ENCODE results near the gene HOXC4. TPM values are rescaled to one million over a fixed set of nuclear protein-coding genes. Genes with fewer than 3 reads are reported as not detected.
"Not testable (repeated sequence)": the region's sequence is repeated elsewhere in the genome, so short reads cannot be mapped to it uniquely, and the experiment has no call there.

Gene HOXC4
- total and polyA plus RNA-seq, 2 donors (not counting 1 experiment from before 2014, with no cell fraction given), result 0.17 TPM

- DNase-seq (ENCODE audit: low read depth in 2 of 2); H3K9ac ChIP-seq (ENCODE audit: insufficient read depth, low read length); H3K9me3 ChIP-seq (ENCODE audit: control insufficient read depth, insufficient read depth, low read depth, low read length); H3K79me2 ChIP-seq (ENCODE audit: control insufficient read depth, insufficient read depth, low read length); H2AFZ ChIP-seq (ENCODE audit: low read length); H3K4me2 ChIP-seq (ENCODE audit: extremely low read depth, insufficient read depth, low read length); H3K36me3 ChIP-seq (ENCODE audit: control insufficient read depth, insufficient read depth, low read length); H4K20me1 ChIP-seq (ENCODE audit: control insufficient read depth, extremely low read depth, insufficient read depth, low read length); H3K27me3 ChIP-seq (ENCODE audit: control insufficient read depth, insufficient read depth, low read length); H3K4me3 ChIP-seq (replicated peaks in 1 of 4; ENCODE audit: control extremely low read depth in 1 of 4, insufficient read depth in 1 of 4, low read depth in 3 of 4, low read length in 4 of 4); H3K4me1 ChIP-seq (ENCODE audit: control insufficient read depth, extremely low read depth, insufficient read depth, low read length); H3K27ac ChIP-seq (ENCODE audit: insufficient read depth, low read length): not testable (repeated sequence)
These were observed 35.8 kb downstream of the HOXC4 start for GRCh38 chr12:54089465-54089864.

DNA sequence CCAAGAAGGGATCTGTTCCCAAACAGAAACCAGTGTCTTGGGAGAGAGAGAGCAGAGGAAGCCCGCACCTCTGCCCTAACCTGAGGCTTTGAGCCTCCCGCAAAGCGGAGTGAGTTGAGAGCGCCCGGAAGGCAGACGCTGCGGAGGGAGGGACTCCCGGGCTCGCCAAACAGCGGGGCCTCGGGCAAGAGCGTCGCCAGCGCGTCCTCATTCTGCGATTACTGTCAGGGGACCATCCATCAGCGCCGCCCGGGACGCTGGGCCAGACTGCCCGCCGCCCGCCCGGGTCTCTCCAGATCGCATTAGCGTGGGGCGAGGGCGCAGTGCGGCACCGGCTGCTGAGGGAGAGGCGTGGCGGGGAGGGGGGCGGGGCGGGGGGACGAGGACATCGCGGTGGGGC, 36.7 kb downstream of the HOXC4 start:
- H3K4me3 ChIP-seq (replicated peaks in 1 of 4; ENCODE audit: control extremely low read depth in 1 of 4, insufficient read depth in 1 of 4, low read depth in 3 of 4, low read length in 4 of 4); H3K9ac ChIP-seq (ENCODE audit: insufficient read depth, low read length); H3K4me2 ChIP-seq (ENCODE audit: extremely low read depth, insufficient read depth, low read length); H3K27ac ChIP-seq (ENCODE audit: insufficient read depth, low read length); H4K20me1 ChIP-seq (ENCODE audit: control insufficient read depth, extremely low read depth, insufficient read depth, low read length); H3K36me3 ChIP-seq (ENCODE audit: control insufficient read depth, insufficient read depth, low read length); H3K79me2 ChIP-seq (ENCODE audit: control insufficient read depth, insufficient read depth, low read length); H3K9me3 ChIP-seq (ENCODE audit: control insufficient read depth, insufficient read depth, low read depth, low read length); DNase-seq (ENCODE audit: low read depth in 2 of 2); H2AFZ ChIP-seq (ENCODE audit: low read length); H3K27me3 ChIP-seq (ENCODE audit: control insufficient read depth, insufficient read depth, low read length); H3K4me1 ChIP-seq (ENCODE audit: control insufficient read depth, extremely low read depth, insufficient read depth, low read length): not testable (repeated sequence)

- H4K20me1 ChIP-seq (ENCODE audit: control insufficient read depth, extremely low read depth, insufficient read depth, low read length); H3K9me3 ChIP-seq (ENCODE audit: control insufficient read depth, insufficient read depth, low read depth, low read length); H3K4me3 ChIP-seq (replicated peaks in 1 of 4; ENCODE audit: control extremely low read depth in 1 of 4, insufficient read depth in 1 of 4, low read depth in 3 of 4, low read length in 4 of 4); H3K27me3 ChIP-seq (ENCODE audit: control insufficient read depth, insufficient read depth, low read length); H3K36me3 ChIP-seq (ENCODE audit: control insufficient read depth, insufficient read depth, low read length); H2AFZ ChIP-seq (ENCODE audit: low read length); H3K4me1 ChIP-seq (ENCODE audit: control insufficient read depth, extremely low read depth, insufficient read depth, low read length); DNase-seq (ENCODE audit: low read depth in 2 of 2); H3K9ac ChIP-seq (ENCODE audit: insufficient read depth, low read length); H3K4me2 ChIP-seq (ENCODE audit: extremely low read depth, insufficient read depth, low read length); H3K79me2 ChIP-seq (ENCODE audit: control insufficient read depth, insufficient read depth, low read length); H3K27ac ChIP-seq (ENCODE audit: insufficient read depth, low read length): not testable (repeated sequence)
These were observed 39.3 kb downstream of the HOXC4 start for GRCh38 chr12:54092943-54093342.

DNA sequence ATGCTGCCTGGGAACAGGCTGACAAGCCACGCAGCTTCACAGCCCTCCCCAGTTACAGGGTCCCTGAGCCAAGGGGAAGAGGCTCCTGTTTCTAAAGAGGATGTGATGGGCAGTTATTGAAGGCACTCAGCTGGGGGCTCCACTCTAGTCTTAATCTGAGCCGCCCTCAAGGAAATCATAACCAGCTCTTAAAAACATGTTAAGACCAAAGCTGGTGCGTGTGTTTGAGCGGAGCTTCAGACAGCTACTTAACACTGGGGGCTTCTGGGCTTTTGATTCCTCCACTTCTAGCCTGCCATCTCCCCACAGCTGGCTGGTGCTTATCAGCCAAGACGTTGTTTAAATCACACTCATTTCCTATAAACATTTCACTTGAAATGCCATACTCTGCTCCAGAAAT, 42.3 kb downstream of the HOXC4 start:
- not testable (repeated sequence) for H3K4me1 ChIP-seq (ENCODE audit: control insufficient read depth, extremely low read depth, insufficient read depth, low read length); H3K27ac ChIP-seq (ENCODE audit: insufficient read depth, low read length); H3K4me3 ChIP-seq (replicated peaks in 1 of 4; ENCODE audit: control extremely low read depth in 1 of 4, insufficient read depth in 1 of 4, low read depth in 3 of 4, low read length in 4 of 4); H3K4me2 ChIP-seq (ENCODE audit: extremely low read depth, insufficient read depth, low read length); H2AFZ ChIP-seq (ENCODE audit: low read length); H3K9ac ChIP-seq (ENCODE audit: insufficient read depth, low read length); H3K9me3 ChIP-seq (ENCODE audit: control insufficient read depth, insufficient read depth, low read depth, low read length); H3K79me2 ChIP-seq (ENCODE audit: control insufficient read depth, insufficient read depth, low read length); H4K20me1 ChIP-seq (ENCODE audit: control insufficient read depth, extremely low read depth, insufficient read depth, low read length); H3K36me3 ChIP-seq (ENCODE audit: control insufficient read depth, insufficient read depth, low read length); H3K27me3 ChIP-seq (ENCODE audit: control insufficient read depth, insufficient read depth, low read length); DNase-seq (ENCODE audit: low read depth in 2 of 2)

- not testable (repeated sequence) for H4K20me1 ChIP-seq (ENCODE audit: control insufficient read depth, extremely low read depth, insufficient read depth, low read length); H3K9ac ChIP-seq (ENCODE audit: insufficient read depth, low read length); H3K27me3 ChIP-seq (ENCODE audit: control insufficient read depth, insufficient read depth, low read length); H3K9me3 ChIP-seq (ENCODE audit: control insufficient read depth, insufficient read depth, low read depth, low read length); H3K27ac ChIP-seq (ENCODE audit: insufficient read depth, low read length); H3K36me3 ChIP-seq (ENCODE audit: control insufficient read depth, insufficient read depth, low read length); H3K4me2 ChIP-seq (ENCODE audit: extremely low read depth, insufficient read depth, low read length); H3K4me3 ChIP-seq (replicated peaks in 1 of 4; ENCODE audit: control extremely low read depth in 1 of 4, insufficient read depth in 1 of 4, low read depth in 3 of 4, low read length in 4 of 4); H3K79me2 ChIP-seq (ENCODE audit: control insufficient read depth, insufficient read depth, low read length); DNase-seq (ENCODE audit: low read depth in 2 of 2); H2AFZ ChIP-seq (ENCODE audit: low read length); H3K4me1 ChIP-seq (ENCODE audit: control insufficient read depth, extremely low read depth, insufficient read depth, low read length)
These were observed 45.0 kb downstream of the HOXC4 start for GRCh38 chr12:54098644-54099043.

GRCh38 chr12:54100588-54100987, 47.0 kb downstream of the HOXC4 start:
- H3K36me3 ChIP-seq (ENCODE audit: control insufficient read depth, insufficient read depth, low read length); H3K4me2 ChIP-seq (ENCODE audit: extremely low read depth, insufficient read depth, low read length); H3K27ac ChIP-seq (ENCODE audit: insufficient read depth, low read length); H3K9me3 ChIP-seq (ENCODE audit: control insufficient read depth, insufficient read depth, low read depth, low read length); H4K20me1 ChIP-seq (ENCODE audit: control insufficient read depth, extremely low read depth, insufficient read depth, low read length); H3K9ac ChIP-seq (ENCODE audit: insufficient read depth, low read length); H3K4me3 ChIP-seq (replicated peaks in 1 of 4; ENCODE audit: control extremely low read depth in 1 of 4, insufficient read depth in 1 of 4, low read depth in 3 of 4, low read length in 4 of 4); H3K4me1 ChIP-seq (ENCODE audit: control insufficient read depth, extremely low read depth, insufficient read depth, low read length); H3K27me3 ChIP-seq (ENCODE audit: control insufficient read depth, insufficient read depth, low read length); H3K79me2 ChIP-seq (ENCODE audit: control insufficient read depth, insufficient read depth, low read length); H2AFZ ChIP-seq (ENCODE audit: low read length); DNase-seq (ENCODE audit: low read depth in 2 of 2): not testable (repeated sequence)

DNA sequence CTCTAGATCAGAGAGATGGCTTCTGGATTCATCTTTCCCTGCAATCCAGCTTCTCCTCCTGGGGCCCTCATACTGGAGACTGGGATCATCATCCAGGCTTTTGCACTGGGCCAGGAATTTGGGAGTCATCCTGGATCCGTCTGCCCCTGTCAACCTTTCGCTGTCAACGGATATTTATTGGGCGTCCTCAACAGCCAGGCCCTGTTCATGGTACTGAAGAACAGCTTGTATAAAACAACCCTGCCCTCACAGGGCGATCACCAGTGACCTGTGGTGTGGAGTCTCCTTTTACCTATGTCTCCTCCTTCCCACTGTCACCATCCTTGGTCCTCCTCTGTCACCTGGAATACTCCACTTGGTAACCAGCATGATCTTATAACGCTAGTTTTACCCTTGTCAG, 48.6 kb downstream of the HOXC4 start:
- H3K27me3 ChIP-seq (ENCODE audit: control insufficient read depth, insufficient read depth, low read length); H2AFZ ChIP-seq (ENCODE audit: low read length); H3K27ac ChIP-seq (ENCODE audit: insufficient read depth, low read length); H3K9ac ChIP-seq (ENCODE audit: insufficient read depth, low read length); H3K4me2 ChIP-seq (ENCODE audit: extremely low read depth, insufficient read depth, low read length); H3K36me3 ChIP-seq (ENCODE audit: control insufficient read depth, insufficient read depth, low read length); H3K4me3 ChIP-seq (replicated peaks in 1 of 4; ENCODE audit: control extremely low read depth in 1 of 4, insufficient read depth in 1 of 4, low read depth in 3 of 4, low read length in 4 of 4); H3K4me1 ChIP-seq (ENCODE audit: control insufficient read depth, extremely low read depth, insufficient read depth, low read length); DNase-seq (ENCODE audit: low read depth in 2 of 2); H3K9me3 ChIP-seq (ENCODE audit: control insufficient read depth, insufficient read depth, low read depth, low read length); H3K79me2 ChIP-seq (ENCODE audit: control insufficient read depth, insufficient read depth, low read length); H4K20me1 ChIP-seq (ENCODE audit: control insufficient read depth, extremely low read depth, insufficient read depth, low read length): not testable (repeated sequence)

All from fibroblast of lung (primary cell).